ENCODE measurements around the gene JAML.

The JAML gene

DNA sequence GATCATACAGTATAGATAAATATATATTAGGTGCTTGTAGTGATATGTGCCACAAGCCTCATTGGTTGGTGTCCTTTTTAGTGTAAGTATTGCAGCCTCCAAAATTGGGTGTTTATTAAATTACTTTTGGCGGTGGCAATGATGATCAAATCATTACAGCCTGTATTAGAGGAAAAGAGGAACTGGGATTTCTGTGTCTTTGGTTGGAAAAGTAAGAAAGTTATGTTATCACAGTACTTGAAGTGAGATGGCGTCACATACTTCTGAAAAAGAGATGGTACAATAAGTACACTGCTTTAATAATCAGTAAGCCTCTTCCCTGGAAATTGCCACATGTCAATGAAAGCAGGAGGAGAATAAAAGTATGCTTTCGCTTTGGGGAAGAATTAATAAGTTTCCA, 27.9 kb upstream of the JAML start:
- Histone ChIP-seq H3K9ac (ENCODE audit: low read length) (no peak overlapping the region), H3K36me3 (ENCODE audit: insufficient read depth, low read length) (no peaks in the 10 kb centered on the region), H3K27ac (ENCODE audit: low read depth, low read length) (no peak overlapping the region), H3K9me3 (ENCODE audit: low read length) (no peaks in the 10 kb centered on the region), H3K4me1 (ENCODE audit: insufficient read depth, low read length) (peaks cover 7% of the 10 kb centered on the region), H3K27me3 (ENCODE audit: control insufficient read depth in 1 of 2, insufficient read depth in 2 of 2, low read length in 2 of 2) (peaks cover 0 to 9% of the 10 kb centered on the region in 2 donors), H3K4me3 (ENCODE audit: low read depth in 1 of 2, low read length in 2 of 2) (peak overlapping the region in 1 of 2 donors; percentile 86)

DNA sequence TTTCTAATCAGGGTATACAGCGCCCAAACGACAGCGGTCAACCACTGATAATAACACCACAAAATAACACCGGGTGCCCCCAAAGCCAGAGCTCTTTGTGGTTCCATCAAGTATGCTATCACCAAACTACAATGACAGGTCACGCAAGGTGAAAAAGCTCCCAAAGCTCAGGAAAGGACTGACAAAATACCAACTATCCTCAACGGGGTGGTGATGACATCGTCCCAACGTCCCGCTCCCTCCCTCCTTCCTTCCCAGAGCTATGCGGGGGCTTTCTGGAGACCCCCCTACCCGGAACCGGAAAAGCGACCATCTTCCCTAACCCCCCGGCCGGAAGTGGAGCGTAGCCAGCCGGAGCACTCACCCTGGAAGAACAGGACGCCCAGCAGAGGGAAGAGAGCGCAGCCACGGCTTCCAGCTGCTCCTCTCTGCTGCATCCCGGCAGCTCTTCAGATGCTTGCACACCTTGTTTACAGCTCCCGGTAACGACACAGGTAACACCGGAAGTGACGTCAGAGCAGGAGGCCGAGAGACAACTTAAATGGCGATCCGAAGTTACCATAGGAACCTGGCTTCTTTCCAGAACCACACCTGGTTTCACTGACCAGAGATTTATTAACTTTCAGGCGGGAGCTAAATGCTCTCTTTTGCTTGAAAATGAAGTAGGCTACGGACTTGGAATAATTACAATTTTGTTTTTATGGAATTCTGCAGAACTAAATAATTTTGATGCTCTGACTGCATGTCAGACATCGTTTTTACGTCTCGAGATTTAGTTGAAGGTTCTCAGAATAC, 27.2 kb upstream of the JAML start, which contains the start of gene MPZL3:
Gene MPZL3 (minus strand): TSS at position 508 of the 795 bp plus-strand sequence. CDS start 71 bp downstream, at position 437.
- peak within 1 kb of the TSS; percentile 47 to 86 for H3K4me3 ChIP-seq (ENCODE audit: low read depth in 1 of 2, low read length in 2 of 2)
- H3K27me3 ChIP-seq (ENCODE audit: control insufficient read depth in 1 of 2, insufficient read depth in 2 of 2, low read length in 2 of 2): peaks cover 0 to 9% of the 10 kb centered on the region in 2 donors
- H3K27ac ChIP-seq (ENCODE audit: low read depth, low read length): peak within 1 kb of the TSS; percentile 16
- H3K9me3 ChIP-seq (ENCODE audit: low read length): no peaks in the 10 kb centered on the region
- no peak within 1 kb of the TSS for H3K9ac ChIP-seq (ENCODE audit: low read length)
- no peaks in the 10 kb centered on the region for H3K36me3 ChIP-seq (ENCODE audit: insufficient read depth, low read length)
- H3K4me1 ChIP-seq (ENCODE audit: insufficient read depth, low read length): peaks cover 7% of the 10 kb centered on the region

- Histone ChIP-seq H3K27me3 (ENCODE audit: control insufficient read depth in 1 of 2, insufficient read depth in 2 of 2, low read length in 2 of 2) (peaks cover 0 to 3% of the 10 kb centered on the region in 2 donors), H3K27ac (ENCODE audit: low read depth, low read length) (no peak overlapping the region)
Measured at GRCh38 chr11:118247041-118247440, 22.2 kb upstream of the JAML start.

DNA sequence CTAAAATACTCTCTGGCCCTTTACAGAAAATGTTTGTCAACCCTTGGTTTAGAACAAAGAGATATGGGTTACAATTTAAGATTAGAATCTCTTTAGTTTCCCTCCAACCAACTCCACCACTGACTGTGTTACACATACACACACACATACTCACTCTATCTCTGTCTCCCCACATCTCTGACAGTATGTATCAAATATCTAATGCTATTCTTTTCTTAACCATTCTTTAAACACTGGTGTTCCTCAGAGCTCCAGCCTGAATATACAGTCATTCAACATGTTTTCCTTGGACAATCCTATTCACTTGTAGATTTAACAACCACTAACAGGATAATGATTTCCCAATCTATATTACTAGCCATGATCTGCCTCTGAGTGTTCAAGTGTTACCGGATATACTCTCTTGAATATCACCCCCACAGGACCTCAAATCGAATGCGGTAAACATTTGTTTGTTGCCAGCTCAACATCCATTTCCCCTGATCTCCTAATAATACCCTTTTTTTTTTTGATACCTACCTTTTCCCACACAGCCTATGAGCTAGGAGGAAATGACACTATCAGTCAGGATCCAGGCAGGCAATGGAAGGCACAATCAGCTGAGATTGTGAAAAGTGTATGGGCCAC, 21.2 kb upstream of the JAML start:
- Histone ChIP-seq H3K9ac (ENCODE audit: low read length) (no peak overlapping the region), H3K36me3 (ENCODE audit: insufficient read depth, low read length) (no peaks in the 10 kb centered on the region), H3K27ac (ENCODE audit: low read depth, low read length) (no peak overlapping the region), H3K4me3 (ENCODE audit: low read depth in 1 of 2, low read length in 2 of 2) (no peak overlapping the region), H3K9me3 (ENCODE audit: low read length) (no peaks in the 10 kb centered on the region), H3K4me1 (ENCODE audit: insufficient read depth, low read length) (no peaks in the 10 kb centered on the region), H3K27me3 (ENCODE audit: control insufficient read depth in 1 of 2, insufficient read depth in 2 of 2, low read length in 2 of 2) (peaks cover 0 to 3% of the 10 kb centered on the region in 2 donors)

More at GRCh38 chr11:118247041-118247440, 22.2 kb upstream of the JAML start:
- no peaks in the 10 kb centered on the region for H3K36me3 ChIP-seq (ENCODE audit: insufficient read depth, low read length)
- no peaks in the 10 kb centered on the region for H3K9me3 ChIP-seq (ENCODE audit: low read length)
- no peak overlapping the region for H3K4me3 ChIP-seq (ENCODE audit: low read depth in 1 of 2, low read length in 2 of 2)
- H3K9ac ChIP-seq (ENCODE audit: low read length): no peak overlapping the region
- peaks cover under 1% of the 10 kb centered on the region for H3K4me1 ChIP-seq (ENCODE audit: insufficient read depth, low read length)

- H3K4me3 ChIP-seq (ENCODE audit: low read depth in 1 of 2, low read length in 2 of 2): no peak overlapping the region
- H3K9ac ChIP-seq (ENCODE audit: low read length): no peak overlapping the region
- no peaks in the 10 kb centered on the region for H3K27me3 ChIP-seq (ENCODE audit: control insufficient read depth in 1 of 2, insufficient read depth in 2 of 2, low read length in 2 of 2)
- no peaks in the 10 kb centered on the region for H3K4me1 ChIP-seq (ENCODE audit: insufficient read depth, low read length)
- H3K9me3 ChIP-seq (ENCODE audit: low read length): no peaks in the 10 kb centered on the region
- no peak overlapping the region for H3K27ac ChIP-seq (ENCODE audit: low read depth, low read length)
- no peaks in the 10 kb centered on the region for H3K36me3 ChIP-seq (ENCODE audit: insufficient read depth, low read length)
Measured at GRCh38 chr11:118243993-118244762, 19.4 kb upstream of the JAML start.

DNA sequence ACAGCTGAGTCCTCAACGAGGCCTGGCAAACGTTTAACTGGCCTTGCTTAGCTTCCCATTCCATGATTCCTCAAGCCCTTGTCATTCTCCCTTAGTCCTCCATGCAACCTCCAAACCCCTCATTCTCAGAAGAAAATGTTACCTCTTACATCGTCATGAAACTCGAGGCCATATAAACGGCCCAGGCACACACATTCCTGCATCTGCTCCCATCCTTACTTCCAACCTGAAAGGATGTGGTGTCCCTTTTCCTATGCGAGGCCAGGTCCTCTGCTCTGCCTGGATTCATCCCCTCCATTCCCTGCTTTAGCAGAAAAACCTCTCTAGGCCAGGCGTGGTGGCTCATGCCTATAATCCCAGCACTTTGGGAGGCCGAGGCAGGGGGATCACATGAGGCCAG, 18.4 kb upstream of the JAML start:
- H3K4me3 ChIP-seq (ENCODE audit: low read depth in 1 of 2, low read length in 2 of 2): no peak overlapping the region
- no peak overlapping the region for H3K27ac ChIP-seq (ENCODE audit: low read depth, low read length)
- no peaks in the 10 kb centered on the region for H3K4me1 ChIP-seq (ENCODE audit: insufficient read depth, low read length)
- no peaks in the 10 kb centered on the region for H3K27me3 ChIP-seq (ENCODE audit: control insufficient read depth in 1 of 2, insufficient read depth in 2 of 2, low read length in 2 of 2)
- H3K36me3 ChIP-seq (ENCODE audit: insufficient read depth, low read length): no peaks in the 10 kb centered on the region
- H3K9me3 ChIP-seq (ENCODE audit: low read length): no peaks in the 10 kb centered on the region
- H3K9ac ChIP-seq (ENCODE audit: low read length): no peak overlapping the region

GRCh38 chr11:118241764-118242098, 16.9 kb upstream of the JAML start:
- Histone ChIP-seq H3K4me3 (ENCODE audit: low read depth in 1 of 2, low read length in 2 of 2) (no peak overlapping the region), H3K27me3 (ENCODE audit: control insufficient read depth in 1 of 2, insufficient read depth in 2 of 2, low read length in 2 of 2) (no peaks in the 10 kb centered on the region), H3K9me3 (ENCODE audit: low read length) (no peaks in the 10 kb centered on the region), H3K27ac (ENCODE audit: low read depth, low read length) (no peak overlapping the region), H3K9ac (ENCODE audit: low read length) (no peak overlapping the region), H3K36me3 (ENCODE audit: insufficient read depth, low read length) (no peaks in the 10 kb centered on the region), H3K4me1 (ENCODE audit: insufficient read depth, low read length) (no peaks in the 10 kb centered on the region)

- no peak overlapping the region for H3K9ac ChIP-seq (ENCODE audit: low read length)
- no peak overlapping the region for H3K27ac ChIP-seq (ENCODE audit: low read depth, low read length)
- H3K4me3 ChIP-seq (ENCODE audit: low read depth in 1 of 2, low read length in 2 of 2): no peak overlapping the region
- H3K9me3 ChIP-seq (ENCODE audit: low read length): no peaks in the 10 kb centered on the region
- H3K27me3 ChIP-seq (ENCODE audit: control insufficient read depth in 1 of 2, insufficient read depth in 2 of 2, low read length in 2 of 2): no peaks in the 10 kb centered on the region
- H3K4me1 ChIP-seq (ENCODE audit: insufficient read depth, low read length): no peaks in the 10 kb centered on the region
- no peaks in the 10 kb centered on the region for H3K36me3 ChIP-seq (ENCODE audit: insufficient read depth, low read length)
Measured at GRCh38 chr11:118240999-118241763, 16.4 kb upstream of the JAML start.

GRCh38 chr11:118239509-118240205, 14.8 kb upstream of the JAML start:
- no peaks in the 10 kb centered on the region for H3K27me3 ChIP-seq (ENCODE audit: control insufficient read depth in 1 of 2, insufficient read depth in 2 of 2, low read length in 2 of 2)
- H3K4me1 ChIP-seq (ENCODE audit: insufficient read depth, low read length): no peaks in the 10 kb centered on the region
- H3K9me3 ChIP-seq (ENCODE audit: low read length): no peaks in the 10 kb centered on the region
- H3K9ac ChIP-seq (ENCODE audit: low read length): no peak overlapping the region
- no peak overlapping the region for H3K27ac ChIP-seq (ENCODE audit: low read depth, low read length)
- H3K4me3 ChIP-seq (ENCODE audit: low read depth in 1 of 2, low read length in 2 of 2): no peak overlapping the region
- no peaks in the 10 kb centered on the region for H3K36me3 ChIP-seq (ENCODE audit: insufficient read depth, low read length)

DNA sequence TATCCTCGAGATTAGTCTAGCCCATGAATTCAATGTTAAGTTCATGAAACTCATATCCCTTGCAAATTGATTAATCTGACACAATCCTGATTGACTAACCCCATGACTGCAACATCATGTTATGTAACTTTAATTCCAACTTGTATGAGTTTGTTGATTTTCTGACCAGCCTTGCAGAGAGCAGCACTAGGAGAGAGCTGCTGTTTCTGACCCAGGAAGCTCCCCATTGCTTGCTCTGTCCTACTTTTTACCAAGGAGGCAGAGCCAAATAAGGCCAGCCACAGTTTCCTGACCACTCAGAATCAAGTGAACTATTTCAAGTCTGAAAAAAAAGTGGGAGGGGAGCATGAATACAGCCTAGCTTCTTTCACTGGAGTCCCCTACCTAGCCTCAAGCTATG, 14.1 kb upstream of the JAML start:
- Histone ChIP-seq H3K9ac (ENCODE audit: low read length) (no peak overlapping the region), H3K27me3 (ENCODE audit: control insufficient read depth in 1 of 2, insufficient read depth in 2 of 2, low read length in 2 of 2) (no peaks in the 10 kb centered on the region), H3K9me3 (ENCODE audit: low read length) (no peaks in the 10 kb centered on the region), H3K4me1 (ENCODE audit: insufficient read depth, low read length) (no peaks in the 10 kb centered on the region), H3K36me3 (ENCODE audit: insufficient read depth, low read length) (no peaks in the 10 kb centered on the region), H3K4me3 (ENCODE audit: low read depth in 1 of 2, low read length in 2 of 2) (no peak overlapping the region), H3K27ac (ENCODE audit: low read depth, low read length) (no peak overlapping the region)

Measured in muscle layer of colon (tissue), 2 donors.